MM.1S (cell line): ENCODE results near the gene CADPS.

Experiments used
- CTCF ChIP-seq: fragments of 300-600 bp; sonication (generic); IDR thresholded peaks from 2 replicates; pipeline ENCODE4 v1.5.1; 2016; ENCODE audit warnings: antibody characterized with exemption, low read length, mixed read lengths
- EZH2 ChIP-seq: fragments of 300-600 bp; sonication (generic); optimal IDR thresholded peaks from 2 replicates; pipeline ENCODE3; 2017; ENCODE audit warnings: low read depth, mild to moderate bottlenecking, antibody characterized with exemption, low read length, mixed read lengths
- EZH2phosphoT487 ChIP-seq: fragments of 300-600 bp; sonication (generic); IDR thresholded peaks from 2 replicates; pipeline ENCODE4 v1.6.1; 2018; ENCODE audit warnings: antibody characterized with exemption, low read length

DNA sequence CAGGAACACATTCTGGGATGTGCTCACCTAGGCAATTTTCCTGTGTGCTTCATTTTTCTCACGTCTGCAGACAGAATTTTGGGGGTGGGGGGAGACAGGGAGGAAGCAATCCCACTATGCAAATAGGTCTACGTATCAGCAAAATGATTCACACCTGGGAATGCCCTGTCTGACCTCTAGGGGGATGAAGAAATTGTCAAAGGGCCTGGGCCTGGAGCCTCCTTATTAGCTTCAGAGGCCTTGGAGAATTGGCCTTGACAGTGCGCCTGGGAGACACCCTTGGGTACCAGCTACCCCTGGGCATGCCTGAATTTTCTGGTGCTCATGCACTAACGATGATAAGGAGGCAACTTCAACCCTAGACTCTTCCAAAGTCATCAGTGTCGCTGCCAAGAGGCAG is 207.5 kb downstream of the CADPS start:
- TF ChIP-seq CTCF = peak; percentile 36
- TF ChIP-seq EZH2phosphoT487 = no peak
- no peak for TF ChIP-seq EZH2
